Liver (tissue), 9 donors: ENCODE measurements around the gene TMEM200C. TPM values are rescaled to one million over a fixed set of nuclear protein-coding genes. Genes with fewer than 3 reads are reported as not detected.

Experiments
- DNase-seq: peaks from one replicate; pipeline ENCODE4 v3.0.0-alpha.2; 2017; ENCODE audit warnings: low spot score
- H3K27ac ChIP-seq, 2 donors: one replicate each; pipeline ENCODE4 v1.7.0; 2013; ENCODE audit warnings: inconsistent platforms in 2 of 2, low read length in 2 of 2, control low read depth in 1 of 2, low read depth in 1 of 2, mild to moderate bottlenecking in 1 of 2
- H3K27me3 ChIP-seq, 4 donors: one replicate each; pipeline versions ENCODE4 v1.6.1 to v1.7.0; 2013; ENCODE audit warnings: low read length in 3 of 4, inconsistent platforms in 1 of 4, mild to moderate bottlenecking in 1 of 4, moderate library complexity in 1 of 4; ENCODE audit not compliant: control insufficient read depth in 4 of 4, insufficient read depth in 4 of 4
- H3K36me3 ChIP-seq, 4 donors: one replicate each; pipeline versions ENCODE4 v1.6.1 to v1.7.0; 2013; ENCODE audit warnings: low read length in 3 of 4, mild to moderate bottlenecking in 3 of 4, low read depth in 1 of 4, moderate library complexity in 1 of 4; ENCODE audit not compliant: control insufficient read depth in 4 of 4, insufficient read depth in 3 of 4
- H3K4me1 ChIP-seq, 4 donors: one replicate each; pipeline versions ENCODE4 v1.6.1 to v1.7.0; 2013; ENCODE audit warnings: low read length in 3 of 4, mild to moderate bottlenecking in 3 of 4, moderate library complexity in 1 of 4; ENCODE audit not compliant: control insufficient read depth in 4 of 4, insufficient read depth in 4 of 4
- H3K4me3 ChIP-seq, 3 donors: one replicate each; pipeline versions ENCODE4 v1.6.1 to v1.7.0; 2013; ENCODE audit warnings: low read length in 3 of 3, control low read depth in 1 of 3, low read depth in 1 of 3, mild to moderate bottlenecking in 1 of 3
- H3K9ac ChIP-seq, 2 donors: one replicate each; pipeline ENCODE4 v1.7.0; 2013; ENCODE audit warnings: low read length in 2 of 2, mild to moderate bottlenecking in 2 of 2, moderate library complexity in 2 of 2, control low read depth in 1 of 2, low read depth in 1 of 2
- H3K9me3 ChIP-seq, 4 donors: one replicate each; pipeline versions ENCODE4 v1.6.1 to v1.7.0; 2013; ENCODE audit warnings: low read length in 3 of 4; ENCODE audit not compliant: control insufficient read depth in 4 of 4
- EGR1 ChIP-seq, 2 donors: IDR thresholded peaks; 2 replicates each; pipeline ENCODE4 v1.6.1; 2016 to 2018; ENCODE audit warnings: antibody characterized with exemption in 2 of 2, low read depth in 2 of 2
- FOXA1 ChIP-seq: IDR thresholded peaks from 2 replicates; pipeline ENCODE4 v1.6.1; 2016; ENCODE audit warnings: antibody characterized with exemption
- FOXA2 ChIP-seq: IDR thresholded peaks from 2 replicates; pipeline ENCODE4 v1.6.1; 2016; ENCODE audit warnings: antibody characterized with exemption
- GABPA ChIP-seq, 2 donors: IDR thresholded peaks in 1 of 2; conservative IDR thresholded peaks in 1 of 2; 2 replicates each; pipeline ENCODE4 v1.6.1; 2016; ENCODE audit warnings: antibody characterized with exemption in 2 of 2, mild to moderate bottlenecking in 1 of 2, moderate library complexity in 1 of 2
- HNF4A ChIP-seq, 2 donors: conservative IDR thresholded peaks; 2 replicates each; pipeline ENCODE4 v1.6.1; 2016; ENCODE audit warnings: antibody characterized with exemption in 2 of 2, mild to moderate bottlenecking in 2 of 2
- JUND ChIP-seq, 2 donors: IDR thresholded peaks; 2 replicates each; pipeline ENCODE4 v1.6.1; 2016; ENCODE audit warnings: antibody characterized with exemption in 2 of 2
- NR2F2 ChIP-seq: IDR thresholded peaks from 2 replicates; pipeline ENCODE4 v1.6.1; 2016; ENCODE audit warnings: antibody characterized with exemption
- RAD21 ChIP-seq, 2 donors: IDR thresholded peaks; 2 replicates each; pipeline ENCODE4 v1.6.1; 2016; ENCODE audit warnings: antibody characterized with exemption in 2 of 2, mild to moderate bottlenecking in 2 of 2
- RXRA ChIP-seq, 2 donors: IDR thresholded peaks; 2 replicates each; pipeline ENCODE4 v1.6.1; 2017 to 2018; ENCODE audit warnings: antibody characterized with exemption in 2 of 2, mild to moderate bottlenecking in 1 of 2
- SP1 ChIP-seq: IDR thresholded peaks from 2 replicates; pipeline ENCODE4 v1.6.1; 2018; ENCODE audit warnings: antibody characterized with exemption, mild to moderate bottlenecking
- YY1 ChIP-seq: IDR thresholded peaks from 2 replicates; pipeline ENCODE4 v1.6.1; 2016; ENCODE audit warnings: antibody characterized with exemption, mild to moderate bottlenecking
- WGBS: extraction: QIAGEN DNeasy Blood & Tissue Kit; methylation state at CpG from one replicate; pipeline ENCODE4 v1.1.7; 2013; 5-methylcytosine and 5-hydroxymethylcytosine counted together
- polyA plus RNA-seq, 2 donors: library from polyadenylated mRNA; stranded (reverse) in 1 of 2; unstranded in 1 of 2; fragments of 200-250 nt in 1 of 2; fragments of >200 nt in 1 of 2; fragmentation: Nextera tagmentation in 1 of 2; extraction: Ambion mirVana in 1 of 2; gene quantifications; one replicate each; pipeline versions ENCODE4 v1.2.1 to v1.2.3, GENCODE V29; 2013 to 2015
- total RNA-seq, 2 donors: library from RNA; depleted of rRNA; stranded (reverse); fragments of >200 nt; gene quantifications; one replicate each; pipeline ENCODE4 v1.2.3, GENCODE V29; 2014
- TF ChIP-seq, protein P1 (sequence below): fragments of 150-350 bp; IDR thresholded peaks from 2 replicates; pipeline ENCODE4 v1.5.1; 2017; ENCODE audit warnings: improper control_type of control experiment, low read depth, low read length; ENCODE audit not compliant: missing input control
- TF ChIP-seq, protein P2 (sequence below): IDR thresholded peaks from 2 replicates; pipeline ENCODE4 v1.6.1; 2016; ENCODE audit warnings: antibody characterized with exemption
- TF ChIP-seq, protein P3 (sequence below): IDR thresholded peaks from 2 replicates; pipeline ENCODE4 v1.6.1; 2016; ENCODE audit warnings: antibody characterized with exemption, mild to moderate bottlenecking
- TF ChIP-seq, protein P4 (sequence below): IDR thresholded peaks from 2 replicates; pipeline ENCODE4 v1.6.1; 2016; ENCODE audit warnings: antibody characterized with exemption
- donor health status: healthy.
- donor health status: healthy.
- donor health status: healthy.
- donor health status: healthy.
- donor health status: healthy.

The TMEM200C gene
- total and polyA plus RNA-seq, 4 donors: 0.08 to 0.58 (median 0.24) TPM

DNA sequence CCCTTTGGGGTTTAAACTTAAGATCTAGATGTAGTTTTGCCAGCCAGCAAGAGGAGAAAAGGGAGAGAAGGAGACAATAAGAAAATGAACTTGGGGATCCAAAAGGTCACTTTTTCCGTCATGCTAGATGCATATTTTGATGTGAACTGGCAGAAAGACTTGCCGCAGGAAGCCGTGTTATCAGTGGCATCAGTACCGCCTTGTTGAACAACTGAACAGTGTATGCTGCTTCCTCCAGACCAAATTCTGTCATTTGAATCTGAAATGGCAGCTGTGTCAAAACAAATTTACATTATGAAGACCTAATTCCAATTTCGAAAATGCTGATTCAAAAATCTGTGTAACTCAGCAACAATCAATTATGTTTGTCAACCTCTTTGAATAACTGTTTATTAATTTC is 42.1 kb downstream of the TMEM200C start (continued):
- TF ChIP-seq GABPA (IDR thresholded peaks at IDR 0.05 in 1 of 2, conservative IDR thresholded peaks at IDR 0.05 in 1 of 2) (no peak), YY1 (no peak), FOXA1 (no peak), FOXA2 (no peak)

DNA sequence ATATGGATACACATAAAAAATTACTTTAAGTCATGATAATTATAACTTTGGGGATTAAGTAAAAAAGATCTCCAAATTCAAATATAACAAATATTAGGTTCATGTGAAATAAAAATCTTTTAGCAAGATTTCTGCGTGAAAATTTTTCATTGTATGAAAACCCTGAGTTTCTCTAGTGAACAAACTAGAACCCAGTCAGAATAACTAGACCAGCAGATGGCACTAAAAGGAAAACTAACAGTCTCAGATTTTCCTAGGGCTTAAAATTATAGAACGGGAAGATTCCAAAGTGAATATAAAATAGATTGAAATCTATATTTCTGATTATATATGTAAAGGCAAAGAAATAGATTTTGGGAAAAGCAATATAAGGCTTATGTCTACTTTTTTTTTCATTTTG is 43.3 kb downstream of the TMEM200C start:
- Histone ChIP-seq H3K36me3 (no peaks in the 10 kb centered on the region), H3K4me1 (no peaks in the 10 kb centered on the region), H3K9ac (no peak overlapping the region), H3K9me3 (no peaks in the 10 kb centered on the region), H3K27me3 (peaks cover 0 to 21% (median 2%) of the 10 kb centered on the region in 4 donors), H3K27ac (no peak overlapping the region), H3K4me3 (no peak overlapping the region)
- 41% methylated on average over 2 of the region's 2 CpGs for WGBS
- TF ChIP-seq FOXA2: no peak
- peak in 1 of 2 donors; percentile 14 for TF ChIP-seq RAD21 (IDR thresholded peaks at IDR 0.05)
- TF ChIP-seq, protein P1, sequence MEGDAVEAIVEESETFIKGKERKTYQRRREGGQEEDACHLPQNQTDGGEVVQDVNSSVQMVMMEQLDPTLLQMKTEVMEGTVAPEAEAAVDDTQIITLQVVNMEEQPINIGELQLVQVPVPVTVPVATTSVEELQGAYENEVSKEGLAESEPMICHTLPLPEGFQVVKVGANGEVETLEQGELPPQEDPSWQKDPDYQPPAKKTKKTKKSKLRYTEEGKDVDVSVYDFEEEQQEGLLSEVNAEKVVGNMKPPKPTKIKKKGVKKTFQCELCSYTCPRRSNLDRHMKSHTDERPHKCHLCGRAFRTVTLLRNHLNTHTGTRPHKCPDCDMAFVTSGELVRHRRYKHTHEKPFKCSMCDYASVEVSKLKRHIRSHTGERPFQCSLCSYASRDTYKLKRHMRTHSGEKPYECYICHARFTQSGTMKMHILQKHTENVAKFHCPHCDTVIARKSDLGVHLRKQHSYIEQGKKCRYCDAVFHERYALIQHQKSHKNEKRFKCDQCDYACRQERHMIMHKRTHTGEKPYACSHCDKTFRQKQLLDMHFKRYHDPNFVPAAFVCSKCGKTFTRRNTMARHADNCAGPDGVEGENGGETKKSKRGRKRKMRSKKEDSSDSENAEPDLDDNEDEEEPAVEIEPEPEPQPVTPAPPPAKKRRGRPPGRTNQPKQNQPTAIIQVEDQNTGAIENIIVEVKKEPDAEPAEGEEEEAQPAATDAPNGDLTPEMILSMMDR: peak; percentile 8
- DNase-seq: no peak

DNA sequence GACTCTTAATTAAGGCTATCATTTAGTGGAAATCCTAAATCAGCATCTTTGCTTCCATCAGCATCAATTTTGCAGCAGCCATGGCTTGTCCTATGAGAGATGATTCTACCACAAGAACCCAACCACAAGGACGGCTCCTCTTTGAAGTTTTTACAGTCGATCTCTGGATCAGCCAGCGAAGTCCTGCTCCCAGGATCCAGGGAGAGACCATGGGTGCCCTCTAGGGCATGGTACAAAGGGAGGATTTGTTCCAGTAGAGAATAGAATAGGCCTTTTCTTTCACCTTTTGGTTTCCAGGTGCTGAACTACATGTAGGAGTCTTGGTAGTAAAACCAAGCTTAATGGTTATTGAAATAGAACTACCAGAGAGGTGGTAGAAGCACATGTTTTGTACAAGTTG is 52.7 kb downstream of the TMEM200C start:
- Histone ChIP-seq H3K4me3 (no peak overlapping the region), H3K9ac (no peak overlapping the region), H3K9me3 (no peaks in the 10 kb centered on the region), H3K4me1 (no peaks in the 10 kb centered on the region), H3K36me3 (no peaks in the 10 kb centered on the region), H3K27ac (no peak overlapping the region), H3K27me3 (no peaks in the 10 kb centered on the region)
- TF ChIP-seq HNF4A (conservative IDR thresholded peaks at IDR 0.05): no peak
- TF ChIP-seq, protein P2, sequence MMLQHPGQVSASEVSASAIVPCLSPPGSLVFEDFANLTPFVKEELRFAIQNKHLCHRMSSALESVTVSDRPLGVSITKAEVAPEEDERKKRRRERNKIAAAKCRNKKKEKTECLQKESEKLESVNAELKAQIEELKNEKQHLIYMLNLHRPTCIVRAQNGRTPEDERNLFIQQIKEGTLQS: no peak
- TF ChIP-seq RXRA (IDR thresholded peaks at IDR 0.05): no peak
- TF ChIP-seq YY1: no peak
- TF ChIP-seq SP1: no peak
- TF ChIP-seq, protein P3, sequence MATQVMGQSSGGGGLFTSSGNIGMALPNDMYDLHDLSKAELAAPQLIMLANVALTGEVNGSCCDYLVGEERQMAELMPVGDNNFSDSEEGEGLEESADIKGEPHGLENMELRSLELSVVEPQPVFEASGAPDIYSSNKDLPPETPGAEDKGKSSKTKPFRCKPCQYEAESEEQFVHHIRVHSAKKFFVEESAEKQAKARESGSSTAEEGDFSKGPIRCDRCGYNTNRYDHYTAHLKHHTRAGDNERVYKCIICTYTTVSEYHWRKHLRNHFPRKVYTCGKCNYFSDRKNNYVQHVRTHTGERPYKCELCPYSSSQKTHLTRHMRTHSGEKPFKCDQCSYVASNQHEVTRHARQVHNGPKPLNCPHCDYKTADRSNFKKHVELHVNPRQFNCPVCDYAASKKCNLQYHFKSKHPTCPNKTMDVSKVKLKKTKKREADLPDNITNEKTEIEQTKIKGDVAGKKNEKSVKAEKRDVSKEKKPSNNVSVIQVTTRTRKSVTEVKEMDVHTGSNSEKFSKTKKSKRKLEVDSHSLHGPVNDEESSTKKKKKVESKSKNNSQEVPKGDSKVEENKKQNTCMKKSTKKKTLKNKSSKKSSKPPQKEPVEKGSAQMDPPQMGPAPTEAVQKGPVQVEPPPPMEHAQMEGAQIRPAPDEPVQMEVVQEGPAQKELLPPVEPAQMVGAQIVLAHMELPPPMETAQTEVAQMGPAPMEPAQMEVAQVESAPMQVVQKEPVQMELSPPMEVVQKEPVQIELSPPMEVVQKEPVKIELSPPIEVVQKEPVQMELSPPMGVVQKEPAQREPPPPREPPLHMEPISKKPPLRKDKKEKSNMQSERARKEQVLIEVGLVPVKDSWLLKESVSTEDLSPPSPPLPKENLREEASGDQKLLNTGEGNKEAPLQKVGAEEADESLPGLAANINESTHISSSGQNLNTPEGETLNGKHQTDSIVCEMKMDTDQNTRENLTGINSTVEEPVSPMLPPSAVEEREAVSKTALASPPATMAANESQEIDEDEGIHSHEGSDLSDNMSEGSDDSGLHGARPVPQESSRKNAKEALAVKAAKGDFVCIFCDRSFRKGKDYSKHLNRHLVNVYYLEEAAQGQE: no peak
- no peak for TF ChIP-seq NR2F2
- no peak for TF ChIP-seq JUND (IDR thresholded peaks at IDR 0.05)
- TF ChIP-seq, protein P1: no peak
- TF ChIP-seq FOXA2: no peak
- TF ChIP-seq, protein P4, sequence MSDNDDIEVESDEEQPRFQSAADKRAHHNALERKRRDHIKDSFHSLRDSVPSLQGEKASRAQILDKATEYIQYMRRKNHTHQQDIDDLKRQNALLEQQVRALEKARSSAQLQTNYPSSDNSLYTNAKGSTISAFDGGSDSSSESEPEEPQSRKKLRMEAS: no peak
- no peak for TF ChIP-seq EGR1 (IDR thresholded peaks at IDR 0.05; ENCODE audit: low read depth in 2 of 2)
- TF ChIP-seq FOXA1: no peak
- no peak for DNase-seq
- WGBS: 54% methylated on average over 3 of the region's 3 CpGs
